HG03558 (cell line): ENCODE results near the gene NME1.

Experiments
- ATAC-seq: cut with Tn5 transposase; IDR thresholded peaks from one replicate; pipeline ENCODE4 v1.9.1; 2021; ENCODE audit warnings: moderate number of reproducible peaks; ENCODE audit not compliant: unreplicated experiment; ENCODE audit errors: extremely low read depth

NME1 gene

DNA sequence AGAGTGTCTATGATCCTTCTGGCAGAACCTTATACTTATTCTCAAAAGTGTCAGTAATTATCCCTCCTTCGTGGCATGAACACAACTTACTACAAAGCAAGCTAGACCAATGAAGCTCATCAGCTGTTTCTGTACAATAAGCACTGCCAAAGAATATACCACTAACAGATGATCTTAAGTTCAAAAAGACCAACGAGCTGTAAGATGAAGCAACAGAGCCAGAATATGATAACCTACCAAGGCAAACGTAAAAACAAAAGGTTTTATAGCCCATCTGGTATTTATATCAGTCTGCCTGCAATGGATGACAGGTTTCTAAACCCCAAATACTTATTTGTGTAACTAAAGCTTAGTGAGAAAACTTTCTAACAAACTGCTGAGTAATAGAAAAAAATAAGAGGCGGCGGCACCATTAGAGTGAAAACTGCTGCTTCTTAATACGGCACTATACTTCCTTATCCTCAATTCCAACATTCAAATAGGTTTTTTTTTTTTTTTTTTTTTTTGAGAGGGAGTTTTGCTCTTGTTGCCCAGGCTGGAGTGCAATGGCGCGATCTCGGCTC lies 35.0 kb downstream of the NME1 start:
- no peak for ATAC-seq

DNA sequence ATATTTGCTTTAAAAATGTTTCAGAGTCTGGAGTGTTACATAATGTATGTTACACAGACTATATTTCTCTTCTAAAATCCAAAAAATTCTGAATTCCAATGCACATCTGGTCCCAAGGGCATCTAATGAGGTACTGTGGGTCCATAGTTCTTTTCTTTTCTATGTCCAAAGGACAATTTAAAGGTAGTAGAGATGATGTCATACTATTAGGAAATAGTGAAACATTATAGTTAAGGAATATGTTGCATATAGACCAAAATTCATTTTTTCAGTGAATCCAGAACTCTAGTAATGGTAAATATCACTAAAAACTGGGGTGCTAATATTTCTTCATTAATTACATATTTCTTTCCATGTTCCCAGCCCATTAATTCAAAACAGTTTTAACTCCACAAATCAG lies 35.8 kb downstream of the NME1 start:
- no peak for ATAC-seq

DNA sequence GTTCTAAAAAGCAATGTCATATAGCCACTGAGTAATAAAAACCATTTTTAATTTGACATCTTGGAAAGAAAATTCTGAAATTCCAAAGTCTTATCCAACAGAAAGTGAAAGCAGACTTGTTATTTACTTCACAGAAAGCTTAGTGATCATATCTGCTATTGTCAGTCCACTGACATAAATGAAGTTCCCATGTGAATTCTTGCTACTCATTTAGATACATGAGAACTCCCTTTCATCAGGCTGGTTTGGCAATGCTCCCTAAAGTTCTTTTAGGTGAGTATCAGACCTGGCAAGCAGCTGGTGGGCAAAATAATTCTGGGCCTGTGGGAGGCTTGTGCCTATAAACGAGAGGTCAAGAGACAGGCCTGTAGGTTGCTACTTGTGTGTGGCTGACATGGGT lies 36.3 kb downstream of the NME1 start:
- ATAC-seq, result no peak

DNA sequence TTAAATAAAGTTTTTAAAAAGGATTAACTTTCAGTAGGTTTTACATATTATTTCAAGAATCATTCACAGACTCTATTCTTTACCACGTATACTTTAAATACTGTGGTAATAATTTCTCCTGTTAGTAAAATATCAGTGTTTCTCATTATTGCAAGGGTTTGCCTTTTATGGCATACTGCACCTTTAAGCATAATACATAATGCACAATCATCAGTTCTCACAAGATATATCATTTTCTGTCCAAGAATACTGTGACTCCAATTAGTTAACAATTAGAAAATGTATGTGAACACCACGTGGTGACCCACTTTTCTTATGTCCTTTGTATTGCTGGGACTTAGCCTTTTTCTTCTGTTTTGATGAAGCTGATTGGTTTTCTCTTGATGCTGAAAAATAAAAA lies 38.5 kb downstream of the NME1 start:
- no peak for ATAC-seq

DNA sequence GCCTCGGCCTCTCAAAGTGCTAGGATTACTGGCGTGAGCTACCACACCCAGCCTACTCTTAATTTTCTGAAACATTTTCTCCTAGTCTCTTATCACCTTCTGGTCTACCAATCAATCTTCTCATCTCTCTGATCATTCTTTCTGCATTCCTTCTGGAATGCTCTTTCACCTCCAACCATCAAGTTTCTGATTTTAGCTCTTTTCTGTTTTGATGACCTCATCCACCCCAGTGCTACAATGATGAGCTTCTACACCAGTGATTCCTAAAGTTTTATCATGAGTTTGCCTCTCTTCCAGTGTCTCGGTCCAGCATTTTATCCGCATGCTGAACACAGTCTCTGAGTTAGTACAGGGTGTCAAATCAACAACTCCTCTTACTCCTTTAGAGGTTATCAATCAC lies 44.4 kb downstream of the NME1 start:
- no peak for ATAC-seq

DNA sequence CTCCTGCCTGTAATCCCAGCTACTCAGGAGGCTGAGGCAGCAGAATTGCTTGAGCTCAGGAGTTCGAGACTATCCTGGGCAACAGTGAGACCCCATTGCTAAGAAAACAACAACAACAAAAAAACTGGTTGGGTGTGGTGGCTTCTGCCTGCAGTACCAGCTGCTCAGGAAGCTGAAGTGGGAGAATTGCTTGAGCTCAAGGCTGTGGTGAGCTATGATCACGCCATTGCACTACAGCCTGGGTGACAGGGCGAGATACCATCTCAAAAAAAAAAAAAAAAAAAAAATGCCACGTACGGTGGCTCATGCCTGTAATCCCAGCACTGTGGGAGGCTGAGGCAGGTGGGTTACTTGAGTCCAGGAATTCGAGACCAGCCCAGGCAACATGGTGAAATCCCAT lies 46.9 kb downstream of the NME1 start:
- no peak for ATAC-seq

DNA sequence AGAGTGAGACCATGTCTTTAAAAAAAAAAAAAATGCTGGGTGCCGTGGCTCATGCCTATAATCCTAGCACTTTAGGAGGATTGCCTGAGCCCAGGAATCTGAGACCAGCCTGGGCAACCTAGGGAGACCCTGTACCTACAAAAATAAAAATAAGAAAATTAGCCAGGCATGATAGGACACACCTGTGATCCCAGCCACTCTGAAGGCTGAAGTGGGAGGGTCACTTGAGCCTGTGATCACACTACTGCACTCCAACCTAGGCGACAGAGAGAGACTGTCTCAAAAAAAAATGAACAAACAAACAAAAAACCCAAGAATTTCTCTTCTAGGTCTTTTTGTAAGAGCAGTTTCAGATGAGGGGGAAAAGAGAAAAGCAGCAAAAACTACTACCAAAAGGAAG lies 47.5 kb downstream of the NME1 start:
- no peak for ATAC-seq

DNA sequence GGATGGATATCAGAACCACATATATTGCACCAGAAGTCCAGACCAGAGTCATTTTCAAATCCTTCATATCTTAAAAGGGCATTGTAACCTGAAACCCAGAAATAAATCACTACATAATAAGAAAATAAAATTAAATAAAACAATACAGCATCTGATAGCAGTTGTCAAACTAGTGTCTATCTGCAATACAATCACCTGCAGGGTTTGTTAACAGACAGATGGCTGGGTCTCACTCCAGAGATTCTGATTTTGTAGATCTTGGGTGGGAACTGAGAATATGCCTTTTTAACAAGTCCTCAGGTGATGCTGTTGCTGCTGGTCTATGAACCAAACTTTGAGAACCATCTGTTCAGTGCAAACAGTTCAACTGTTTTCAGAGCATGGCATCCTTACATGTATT lies 50.5 kb downstream of the NME1 start:
- no peak for ATAC-seq
